RWPE1 (cell line): ENCODE results near the gene RFX5.

Experiments used
- CTCF ChIA-PET: fragments of 350-600 bp; sonication (Branson Sonifier 250); formaldehyde crosslinking; extraction: SDS; loops from one replicate; lab custom pipeline; 2021; lab: Yijun Ruan, JAX
- POLR2A ChIA-PET: fragments of 400-600 bp; formaldehyde crosslinking; extraction: SDS; loops from one replicate; lab custom pipeline; 2020; ENCODE audit warnings: antibody characterized with exemption; ENCODE audit not compliant: low non-redundant PET; lab: Yijun Ruan, JAX
- DNase-seq: peaks from one replicate; pipeline ENCODE4 v3.0.0; 2012; ENCODE audit warnings: low spot score
- H3K27ac ChIP-seq: fragments of 450-650 bp; 2 replicates; pipeline ENCODE4 v1.5.1; 2017
- TF ChIP-seq, protein P1 (sequence below): fragments of 450-650 bp; conservative IDR thresholded peaks from 2 replicates; pipeline ENCODE4 v1.5.1; 2017; ENCODE audit warnings: low read depth, mild to moderate bottlenecking

RFX5 gene

DNA sequence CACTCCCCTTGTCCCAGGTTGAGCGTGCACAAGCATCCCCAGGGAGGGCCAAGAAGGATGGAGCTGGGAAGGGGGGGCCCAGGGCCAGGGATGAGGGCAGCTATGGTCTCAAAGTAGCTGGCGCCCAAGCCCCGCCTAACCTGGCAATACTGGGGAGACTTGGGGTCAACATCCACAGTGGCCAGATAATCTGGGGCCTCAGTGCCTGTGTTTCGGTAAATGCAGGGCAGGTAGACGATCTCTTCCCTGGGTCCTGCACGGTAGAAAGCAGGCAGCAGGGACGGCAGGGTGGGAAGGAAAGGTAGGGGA lies 22.2 kb upstream of the RFX5 start:
- CTCF ChIA-PET = no interaction called here
- TF ChIP-seq, protein P1, sequence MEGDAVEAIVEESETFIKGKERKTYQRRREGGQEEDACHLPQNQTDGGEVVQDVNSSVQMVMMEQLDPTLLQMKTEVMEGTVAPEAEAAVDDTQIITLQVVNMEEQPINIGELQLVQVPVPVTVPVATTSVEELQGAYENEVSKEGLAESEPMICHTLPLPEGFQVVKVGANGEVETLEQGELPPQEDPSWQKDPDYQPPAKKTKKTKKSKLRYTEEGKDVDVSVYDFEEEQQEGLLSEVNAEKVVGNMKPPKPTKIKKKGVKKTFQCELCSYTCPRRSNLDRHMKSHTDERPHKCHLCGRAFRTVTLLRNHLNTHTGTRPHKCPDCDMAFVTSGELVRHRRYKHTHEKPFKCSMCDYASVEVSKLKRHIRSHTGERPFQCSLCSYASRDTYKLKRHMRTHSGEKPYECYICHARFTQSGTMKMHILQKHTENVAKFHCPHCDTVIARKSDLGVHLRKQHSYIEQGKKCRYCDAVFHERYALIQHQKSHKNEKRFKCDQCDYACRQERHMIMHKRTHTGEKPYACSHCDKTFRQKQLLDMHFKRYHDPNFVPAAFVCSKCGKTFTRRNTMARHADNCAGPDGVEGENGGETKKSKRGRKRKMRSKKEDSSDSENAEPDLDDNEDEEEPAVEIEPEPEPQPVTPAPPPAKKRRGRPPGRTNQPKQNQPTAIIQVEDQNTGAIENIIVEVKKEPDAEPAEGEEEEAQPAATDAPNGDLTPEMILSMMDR = no peak

DNA sequence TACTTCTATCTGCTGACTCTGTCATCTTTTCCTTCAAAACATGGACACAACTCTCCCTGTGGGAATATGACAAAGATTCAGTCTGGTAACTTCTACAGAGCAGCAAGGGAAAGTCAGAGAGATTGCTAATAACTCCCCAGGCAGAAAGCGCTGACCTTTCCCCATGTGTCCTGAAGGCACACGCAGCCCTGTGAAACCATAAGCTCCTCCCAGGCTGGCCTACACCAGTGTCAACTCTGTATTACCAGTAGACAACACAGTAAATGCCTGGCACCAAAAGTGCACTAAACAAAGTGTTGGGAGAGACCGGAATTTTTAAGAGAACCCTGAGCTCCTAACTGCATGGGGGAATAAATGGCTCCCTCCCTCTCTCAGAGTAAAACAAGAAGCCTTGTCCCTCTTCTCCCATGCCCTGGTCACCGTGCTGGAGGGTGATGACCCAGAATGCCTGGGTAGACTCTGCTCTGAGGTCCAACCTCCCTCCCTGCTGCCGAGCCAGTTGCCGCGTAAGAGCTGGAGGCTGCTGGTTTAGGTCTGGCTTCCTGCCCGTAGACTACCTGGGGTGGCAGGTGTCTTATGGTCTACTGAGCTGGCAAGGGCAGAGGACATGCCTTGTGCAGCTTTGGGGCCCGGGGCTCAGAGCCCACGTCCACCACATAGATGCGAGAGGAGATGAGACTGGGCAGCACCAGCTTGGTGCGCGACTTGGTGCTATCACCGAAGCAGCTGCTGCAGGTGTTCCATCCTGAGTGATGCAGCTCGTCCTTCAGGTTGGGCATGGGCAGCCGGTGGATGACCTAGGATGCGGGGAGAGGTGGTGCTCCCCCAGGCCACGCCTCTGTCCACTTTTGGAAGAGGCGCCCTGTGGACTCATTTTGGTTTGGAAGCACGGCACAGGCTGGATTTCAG lies 21.6 kb upstream of the RFX5 start:
- ChIA-PET POLR2A (no interaction called here), CTCF (no interaction called here)
- DNase-seq = no peak
- no peak overlapping the region for H3K27ac ChIP-seq
- TF ChIP-seq, protein P1 = no peak

More for the DNA sequence above, 22.2 kb upstream of the RFX5 start:
- POLR2A ChIA-PET = no interaction called here
- no peak for DNase-seq
- H3K27ac ChIP-seq = no peak overlapping the region

DNA sequence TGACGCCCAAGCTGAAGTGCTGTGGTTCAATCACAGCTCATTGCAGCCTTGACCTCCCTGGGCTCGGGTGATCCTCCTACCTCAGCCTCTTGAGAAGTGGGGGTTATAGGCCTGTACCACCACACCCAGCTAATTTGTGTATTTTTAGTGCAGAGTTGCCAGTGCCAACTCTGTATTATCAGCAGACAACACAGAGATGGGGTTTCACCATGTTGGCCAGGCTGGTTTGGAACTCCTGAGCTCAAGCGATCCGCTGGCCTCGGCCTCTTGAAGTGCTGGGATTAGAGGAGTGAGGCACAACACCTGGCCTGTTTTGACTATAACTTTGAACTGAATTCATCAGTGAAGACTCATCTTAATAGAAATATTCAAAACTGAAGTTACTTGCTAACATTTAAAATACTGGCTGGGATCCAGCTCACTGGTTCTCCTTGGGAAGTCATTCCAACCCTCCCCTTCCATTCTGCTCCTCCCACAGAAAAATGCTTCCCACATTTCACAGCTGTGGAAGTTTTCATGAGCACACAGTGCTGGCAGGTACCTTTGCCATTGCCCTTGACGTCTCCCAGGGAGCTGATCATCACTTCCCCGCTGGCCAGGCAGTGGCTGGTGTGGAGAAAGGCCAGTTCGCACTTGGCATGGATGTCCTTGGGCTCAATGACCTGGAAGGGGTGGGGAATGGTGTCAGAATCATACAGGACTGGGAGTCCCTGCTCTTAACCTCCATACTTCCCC lies 20.8 kb upstream of the RFX5 start:
- H3K27ac ChIP-seq = no peak overlapping the region
- DNase-seq = no peak
- ChIA-PET CTCF (no interaction called here), POLR2A (no interaction called here)
- TF ChIP-seq, protein P1 = no peak

DNA sequence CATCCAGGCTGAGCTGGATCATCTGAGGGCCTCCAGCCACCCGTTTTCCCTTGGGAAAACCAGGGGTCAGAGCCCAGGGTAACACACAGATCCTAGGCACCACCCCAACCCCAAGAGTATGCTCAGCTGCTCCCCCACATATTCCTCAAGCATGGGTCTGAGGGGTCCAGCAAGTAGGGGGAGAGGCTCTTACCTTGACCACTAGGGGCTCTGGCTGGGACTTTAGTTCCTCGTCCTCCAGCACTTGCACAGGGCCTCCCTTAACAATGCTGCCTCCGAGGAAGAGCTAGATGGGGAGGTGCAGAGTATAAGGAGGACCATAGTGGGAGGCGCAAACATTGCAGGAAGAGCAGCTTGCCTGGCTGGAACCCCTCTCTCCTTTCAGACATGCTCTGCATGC lies 17.9 kb upstream of the RFX5 start:
- DNase-seq = no peak
- H3K27ac ChIP-seq = no peak overlapping the region
- TF ChIP-seq, protein P1 = no peak
- ChIA-PET CTCF (interaction anchor here (0.6 to 0.7 kb wide), 2 partner anchors 55 to 633 kb away, joined by 3 to 4 read pairs; no protein-coding TSS in a partner anchor), POLR2A (no interaction called here)

DNA sequence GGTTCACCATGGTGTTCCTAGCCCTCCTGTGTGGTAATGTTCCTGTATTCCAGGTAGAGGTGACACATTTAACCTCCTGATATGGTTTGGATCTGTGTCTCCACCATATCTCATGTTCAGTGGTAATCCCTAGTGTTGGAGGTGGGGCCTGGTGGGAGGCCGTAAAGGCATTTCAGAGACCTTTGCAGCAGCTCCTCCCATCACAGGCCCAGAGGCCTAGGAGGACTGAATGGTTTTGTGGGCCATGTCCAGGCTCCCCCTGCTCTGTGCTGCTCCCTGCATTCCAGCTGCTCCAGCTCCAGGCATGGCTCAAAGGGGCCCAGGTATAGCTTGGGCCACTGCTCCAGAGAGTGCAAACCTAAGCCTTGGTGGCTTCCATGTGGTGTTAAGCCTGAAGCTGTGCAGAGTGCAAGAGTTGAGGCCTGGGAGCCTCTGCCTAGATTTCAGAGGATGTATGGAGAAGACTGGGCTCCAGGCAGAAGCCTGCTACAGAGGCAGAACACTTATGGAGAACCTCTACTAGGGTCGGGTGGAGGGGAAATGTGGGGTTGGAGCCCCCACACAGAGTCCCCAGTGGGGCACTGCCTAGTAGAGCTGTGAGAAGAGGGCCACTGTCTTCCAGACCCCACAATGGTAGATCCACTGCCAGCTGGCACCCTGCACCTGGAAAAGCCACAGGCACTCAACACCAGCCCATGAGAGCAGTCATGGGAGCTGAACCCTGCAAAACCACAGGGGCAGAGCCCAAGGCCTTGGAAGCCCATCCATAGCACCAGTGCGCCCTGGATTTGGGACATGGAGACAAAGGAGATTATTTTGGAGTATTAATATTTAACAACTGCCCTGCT lies 15.5 kb upstream of the RFX5 start:
- no peak for DNase-seq
- no peak overlapping the region for H3K27ac ChIP-seq
- POLR2A ChIA-PET = no interaction called here
- TF ChIP-seq, protein P1 = no peak
- CTCF ChIA-PET = interaction anchor here (0.6 kb wide), 1 partner anchor 29 kb away, joined by 3 read pairs; no protein-coding TSS in a partner anchor

DNA sequence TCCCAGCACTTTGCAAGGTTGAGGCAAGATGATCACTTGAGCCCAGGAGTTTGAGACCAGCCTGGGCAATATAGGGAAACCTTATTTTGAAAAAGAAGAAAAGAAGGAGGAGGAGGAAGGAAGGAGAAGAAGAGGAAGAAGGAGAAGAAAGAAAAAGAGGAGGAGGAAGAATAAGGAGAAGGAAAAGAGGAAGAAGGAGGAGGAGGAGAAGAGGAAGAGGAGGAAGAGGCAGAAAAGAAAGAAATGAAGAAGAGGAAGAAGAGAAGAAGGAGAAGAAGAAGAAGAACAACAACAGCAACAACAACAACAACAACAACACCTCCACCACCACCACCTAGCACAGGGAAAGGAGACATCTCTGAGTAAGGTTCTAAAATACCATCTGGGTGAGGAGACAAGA lies 14.8 kb upstream of the RFX5 start:
- TF ChIP-seq, protein P1 = no peak
- no peak overlapping the region for H3K27ac ChIP-seq
- no peak for DNase-seq
- ChIA-PET POLR2A (no interaction called here), CTCF (no interaction called here)
